ENCODE results near the gene AMOTL1.
"Not testable (repeated sequence)": the region's sequence is repeated elsewhere in the genome, so short reads cannot be mapped to it uniquely, and the experiment has no call there.

Gene AMOTL1

GRCh38 chr11:94794287-94795168 is 26.4 kb downstream of the AMOTL1 start:
- DNase-seq, result peak; percentile 38

GRCh38 chr11:94795476-94796189 is 27.5 kb downstream of the AMOTL1 start:
- no peak for DNase-seq

DNA sequence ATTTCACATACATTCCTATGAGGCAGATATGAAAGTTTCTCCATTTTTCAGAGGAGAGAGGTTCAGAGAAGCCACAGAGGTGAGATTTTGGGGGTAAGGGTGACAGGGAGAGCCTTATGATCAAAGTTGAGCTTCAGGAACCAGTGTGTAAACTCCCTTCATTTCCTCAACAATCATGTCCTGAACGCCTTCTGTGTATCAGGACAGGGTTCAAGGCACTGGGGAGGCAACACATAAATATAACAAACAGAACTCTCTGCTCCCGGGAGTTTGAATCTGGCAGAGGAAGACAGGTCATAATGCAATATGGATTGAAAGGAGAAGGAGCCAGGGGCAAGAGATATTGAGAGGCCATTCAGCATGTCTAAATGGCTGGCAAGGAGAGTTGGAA is 28.0 kb downstream of the AMOTL1 start:
- no peak for DNase-seq

DNA sequence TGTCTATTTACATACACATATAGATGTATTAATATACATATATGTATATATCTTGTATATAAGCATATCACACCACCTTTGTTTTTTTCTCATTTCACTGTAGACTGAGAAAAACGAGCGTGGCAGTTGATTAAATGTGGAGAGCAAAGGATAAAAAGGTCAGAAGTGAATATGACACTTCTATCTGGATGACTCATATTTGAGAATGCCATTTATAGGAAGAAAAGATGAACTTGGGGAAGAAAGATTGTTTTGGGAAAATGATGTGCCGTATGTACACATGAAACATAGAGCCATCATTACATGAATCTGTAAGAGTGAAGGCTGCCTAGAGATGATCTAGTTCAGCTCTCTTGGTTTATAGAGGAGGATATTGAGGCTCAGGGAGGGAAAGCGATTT is 28.7 kb downstream of the AMOTL1 start:
- no peak for DNase-seq

DNA sequence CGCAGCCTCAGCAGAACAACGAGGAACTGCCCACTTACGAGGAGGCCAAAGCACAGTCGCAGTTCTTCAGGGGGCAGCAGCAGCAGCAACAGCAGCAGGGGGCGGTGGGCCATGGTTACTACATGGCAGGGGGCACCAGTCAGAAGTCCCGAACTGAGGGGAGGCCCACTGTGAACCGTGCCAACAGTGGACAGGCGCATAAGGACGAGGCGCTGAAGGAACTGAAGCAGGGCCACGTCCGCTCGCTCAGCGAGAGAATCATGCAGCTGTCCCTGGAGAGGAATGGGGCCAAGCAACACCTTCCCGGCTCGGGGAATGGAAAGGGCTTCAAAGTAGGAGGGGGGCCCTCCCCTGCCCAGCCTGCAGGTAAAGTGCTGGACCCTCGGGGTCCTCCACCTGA is 31.6 kb downstream of the AMOTL1 start:
- DNase-seq, result no peak

GRCh38 chr11:94800414-94800813 is 32.3 kb downstream of the AMOTL1 start:
- DNase-seq, result no peak

DNA sequence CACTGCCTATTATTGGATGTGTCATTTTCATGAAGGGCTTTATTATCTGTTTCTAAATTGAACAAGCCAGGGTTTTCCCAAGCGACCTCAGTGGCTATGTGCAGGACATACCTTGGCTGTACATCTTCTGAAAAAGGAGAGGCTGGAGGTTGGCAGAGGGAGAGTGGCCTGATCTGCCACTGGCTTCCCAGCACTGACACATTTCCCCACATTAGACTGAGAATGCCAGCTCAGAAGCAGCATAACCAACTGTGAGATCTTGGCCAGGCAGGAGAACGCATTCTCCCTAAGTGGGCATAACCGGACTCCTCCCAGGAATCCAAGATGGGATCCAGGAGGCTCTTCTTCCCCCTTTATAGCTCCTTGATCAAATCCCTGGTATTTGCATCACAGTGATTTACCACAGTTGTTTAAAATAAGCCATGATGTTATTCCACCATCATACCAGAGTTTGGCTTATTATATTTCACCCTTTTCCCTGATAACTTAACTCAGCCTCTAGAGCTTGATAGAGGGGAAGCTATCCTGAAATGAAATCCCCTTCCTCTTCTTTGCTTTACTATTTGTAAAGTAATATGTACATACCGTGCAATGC is 33.8 kb downstream of the AMOTL1 start:
- DNase-seq, result no peak

DNA sequence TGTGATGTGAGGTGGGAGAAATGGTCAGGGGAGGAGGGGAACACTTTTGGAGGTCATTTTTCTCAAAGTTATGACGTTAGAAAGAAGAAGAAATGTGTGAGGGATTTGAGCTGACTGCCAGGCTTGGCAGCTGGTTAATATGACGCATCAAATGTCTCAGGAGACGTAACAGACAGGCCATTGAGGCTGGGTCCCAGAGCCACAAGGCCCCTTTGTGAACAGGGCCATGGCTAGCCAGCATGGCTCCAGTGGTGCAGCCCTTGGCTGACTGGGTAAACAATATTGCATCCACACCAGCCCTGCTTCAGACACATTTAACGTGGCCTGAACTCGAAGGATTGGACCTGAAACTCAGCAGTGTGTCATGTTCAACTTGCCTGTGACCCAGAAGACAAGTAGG is 34.3 kb downstream of the AMOTL1 start:
- no peak for DNase-seq

- no peak for DNase-seq
These were observed 35.3 kb downstream of the AMOTL1 start for GRCh38 chr11:94803491-94803890.

DNA sequence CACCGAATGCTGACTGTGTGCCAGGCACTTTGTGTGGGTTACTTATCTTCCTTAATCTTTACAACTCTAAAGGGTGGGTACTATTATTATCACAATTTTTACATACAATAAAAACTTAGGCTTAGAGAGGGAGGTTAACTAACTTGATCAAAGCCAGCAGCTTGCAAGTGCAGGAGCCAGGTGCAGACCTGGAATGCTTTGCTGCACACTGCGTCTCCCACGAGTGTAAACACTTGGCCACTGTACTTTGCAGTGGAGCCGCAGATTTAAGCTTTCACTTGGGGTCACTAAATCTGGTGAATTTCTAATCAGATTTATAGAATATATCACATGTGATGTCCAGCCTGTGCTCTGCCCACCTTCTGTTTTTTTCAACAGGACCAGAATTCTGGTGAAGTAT is 36.7 kb downstream of the AMOTL1 start:
- no peak for DNase-seq

DNA sequence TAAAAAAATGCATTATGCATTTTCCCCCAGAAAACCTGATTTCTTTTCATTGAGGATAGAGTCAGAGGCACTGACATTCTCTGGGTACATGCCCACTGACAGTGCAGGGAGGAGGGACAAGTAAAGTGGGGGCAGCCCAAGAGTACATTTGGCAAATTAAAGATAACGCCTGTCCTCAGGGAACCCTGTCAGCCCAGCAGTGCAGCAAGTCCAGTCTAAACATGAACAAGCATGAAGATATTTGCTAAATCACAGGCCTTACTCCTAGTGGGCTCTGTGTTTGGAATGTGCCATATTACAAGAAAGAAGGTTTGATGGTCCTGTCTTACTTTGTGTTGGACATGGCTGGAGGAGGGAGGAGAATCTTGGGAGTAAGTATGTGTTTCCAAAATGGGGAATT is 37.9 kb downstream of the AMOTL1 start:
- no peak for DNase-seq

DNA sequence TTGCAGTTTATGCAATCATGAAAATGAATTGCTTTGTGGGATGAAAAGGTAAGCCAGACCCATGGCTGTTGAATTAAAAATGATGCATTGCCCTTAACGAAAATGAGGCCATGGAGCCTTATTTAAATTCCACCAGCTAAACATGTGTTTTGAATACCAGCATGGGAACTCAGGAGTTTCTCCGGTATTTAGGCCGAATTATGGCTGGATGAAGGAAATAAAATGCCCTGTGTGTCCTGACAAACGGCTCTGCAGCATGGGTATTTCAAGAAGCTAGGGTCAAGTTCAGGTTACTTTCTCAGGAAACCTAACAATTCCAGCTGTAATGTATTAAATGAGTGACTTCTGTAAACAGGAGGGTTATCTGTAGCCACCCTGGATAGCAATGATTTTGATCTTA is 38.3 kb downstream of the AMOTL1 start:
- no peak for DNase-seq

DNA sequence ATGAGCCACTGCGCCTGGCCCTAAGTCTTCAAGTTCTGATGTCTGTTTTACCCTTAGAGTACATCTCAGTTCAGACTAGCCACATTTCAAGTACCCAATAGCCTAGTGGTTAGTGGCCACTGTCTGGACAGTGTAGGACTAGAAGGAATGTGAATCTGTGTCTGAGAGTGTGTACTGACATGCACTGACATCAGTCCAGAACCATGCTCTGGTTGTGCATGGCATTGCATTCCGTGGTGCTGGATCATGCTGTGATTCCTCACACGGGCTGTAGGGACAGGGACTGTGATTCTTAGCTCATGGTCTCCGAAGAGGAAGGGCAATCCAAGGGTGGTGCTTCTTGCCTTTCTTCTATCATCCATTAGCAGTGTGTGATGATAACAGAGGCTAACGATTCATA is 41.1 kb downstream of the AMOTL1 start:
- no peak for DNase-seq

DNA sequence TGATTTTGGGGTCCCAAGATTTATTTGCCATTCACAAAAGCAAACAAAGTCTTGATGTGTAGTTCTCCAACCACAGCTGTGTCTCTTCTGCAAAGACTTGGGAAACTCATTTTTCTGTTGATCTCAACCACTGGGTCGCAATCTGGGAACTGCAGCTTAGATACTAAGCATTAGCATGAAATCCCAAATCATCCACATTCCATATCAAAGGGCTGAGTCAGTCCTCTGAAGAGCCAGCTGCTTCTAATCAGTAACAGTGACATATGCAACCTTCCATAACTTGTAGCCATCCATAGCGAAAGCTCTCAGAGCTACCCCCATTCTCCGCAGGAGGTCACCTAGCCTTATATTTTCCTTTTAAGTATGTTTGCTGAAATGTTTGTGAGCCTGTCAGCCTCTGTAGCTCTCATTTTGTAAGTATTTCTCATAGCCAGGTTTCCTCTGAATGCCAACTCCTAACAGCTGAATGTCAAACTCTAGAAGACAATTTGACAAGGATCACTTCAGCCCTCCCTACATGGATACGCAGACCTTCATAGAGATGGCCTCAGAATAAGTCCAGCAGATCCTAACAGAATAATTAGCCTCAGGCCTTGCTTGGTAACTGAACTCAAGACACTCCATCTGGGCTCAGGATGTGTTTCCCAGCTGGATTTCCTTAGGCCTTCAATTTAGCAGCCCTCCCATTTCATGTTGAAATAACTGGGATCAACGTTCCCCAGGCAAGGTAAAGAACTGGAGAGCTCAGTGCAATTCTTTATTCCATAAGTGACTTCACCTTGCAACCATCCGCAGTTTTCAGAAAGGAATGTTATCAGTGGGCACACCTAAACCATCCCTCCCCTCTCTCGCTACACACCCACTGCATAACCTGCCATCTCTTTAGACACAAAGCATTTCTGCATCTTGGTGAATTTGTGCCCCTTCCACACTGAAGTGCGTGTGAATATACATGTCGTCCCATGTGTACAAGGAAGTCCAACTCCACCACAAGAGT is 44.9 kb downstream of the AMOTL1 start:
- not testable (repeated sequence) for DNase-seq

DNA sequence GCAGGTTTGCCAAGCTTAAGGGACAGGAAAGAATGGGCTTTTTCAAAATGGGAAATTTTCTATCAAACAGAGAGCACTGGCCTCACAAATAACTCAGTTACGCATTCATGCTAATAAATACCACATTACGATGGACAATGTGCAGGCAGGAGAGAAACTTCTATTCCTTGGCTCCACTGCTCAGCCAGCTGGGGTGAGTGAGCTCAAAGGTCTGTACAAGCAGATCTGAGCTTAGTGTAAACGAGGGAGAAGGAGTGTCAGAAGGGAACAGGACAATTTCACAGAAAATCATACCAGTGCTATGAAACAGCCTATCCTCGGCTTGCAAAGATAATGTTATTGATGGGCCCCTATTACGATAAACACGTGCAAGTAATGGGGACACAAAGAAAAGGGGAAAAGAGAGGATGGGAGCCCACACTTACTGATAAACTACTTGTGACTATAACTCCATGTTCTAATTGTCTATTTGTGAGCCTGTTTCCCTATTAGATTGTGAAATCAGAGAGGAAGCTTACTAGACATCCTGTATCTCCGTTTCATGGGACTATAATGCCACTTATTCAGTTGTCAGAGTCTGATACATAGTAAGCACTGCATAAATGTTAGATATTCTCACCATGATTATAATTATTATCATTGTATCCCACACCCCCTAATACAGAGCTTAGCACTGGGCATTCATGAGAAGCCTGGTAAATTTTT is 46.3 kb downstream of the AMOTL1 start:
- DNase-seq, result no peak

DNA sequence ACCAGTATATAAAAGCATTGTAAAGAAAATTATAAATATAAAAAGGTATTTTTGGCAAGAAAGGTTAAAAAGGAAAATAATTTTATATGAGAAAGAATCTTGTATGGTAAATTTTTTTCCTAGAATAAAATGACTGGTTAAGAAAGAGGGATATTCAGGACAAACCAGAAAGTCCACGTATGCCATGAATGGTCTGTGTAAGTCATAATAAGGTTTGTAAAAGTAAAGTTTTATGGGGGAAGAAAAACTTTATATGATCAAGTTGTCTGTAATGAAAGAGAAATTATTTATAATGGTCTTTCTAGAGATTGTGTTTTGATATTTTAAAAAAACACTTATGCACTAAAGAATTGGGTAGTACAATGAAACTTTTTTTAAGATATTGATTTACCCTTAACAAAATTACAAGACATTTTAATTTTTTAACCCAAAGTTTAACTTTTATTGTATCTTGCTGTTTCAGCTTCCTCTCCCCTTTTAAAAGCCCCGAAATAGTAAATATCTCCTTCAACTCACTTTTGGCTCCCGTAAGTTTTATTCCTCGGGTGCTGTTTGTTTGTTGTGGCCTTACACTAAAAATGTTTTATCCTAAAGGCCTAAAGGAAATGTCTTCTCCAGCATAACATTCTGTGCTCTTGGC is 47.7 kb downstream of the AMOTL1 start:
- no peak for DNase-seq

DNA sequence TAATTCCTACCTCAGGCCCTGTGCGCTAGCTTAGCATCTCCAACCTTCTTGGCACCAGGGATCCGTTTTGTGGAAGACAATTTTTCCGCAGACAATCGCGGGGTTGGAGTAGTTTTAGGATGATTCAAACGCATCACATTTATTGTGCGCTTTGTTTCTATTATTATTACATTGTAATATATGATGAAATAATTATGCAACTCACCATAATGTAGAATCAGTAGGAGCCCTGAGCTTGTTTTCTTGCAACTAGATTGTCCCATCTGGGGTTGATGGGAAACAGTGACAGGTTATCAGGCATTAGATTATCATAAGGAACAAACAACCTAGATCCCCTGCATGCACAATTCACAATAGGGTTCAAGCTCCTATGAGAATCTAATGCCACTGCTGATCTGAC is 52.3 kb downstream of the AMOTL1 start:
- DNase-seq, result no peak

DNA sequence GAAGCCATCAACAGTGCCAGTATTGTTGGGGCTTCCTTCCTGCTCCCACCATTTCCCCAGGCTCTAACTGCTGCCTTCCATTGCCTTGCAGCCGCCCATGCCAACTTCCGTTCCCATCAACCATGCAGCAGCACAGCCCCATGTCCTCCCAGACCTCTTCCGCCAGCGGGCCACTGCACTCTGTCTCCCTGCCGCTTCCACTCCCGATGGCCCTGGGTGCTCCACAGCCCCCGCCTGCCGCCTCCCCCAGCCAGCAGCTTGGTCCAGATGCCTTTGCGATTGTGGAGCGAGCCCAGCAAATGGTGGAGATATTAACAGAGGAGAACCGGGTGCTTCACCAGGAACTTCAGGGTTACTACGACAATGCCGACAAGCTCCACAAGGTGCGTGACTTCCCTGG is 53.3 kb downstream of the AMOTL1 start:
- DNase-seq, result no peak

DNA sequence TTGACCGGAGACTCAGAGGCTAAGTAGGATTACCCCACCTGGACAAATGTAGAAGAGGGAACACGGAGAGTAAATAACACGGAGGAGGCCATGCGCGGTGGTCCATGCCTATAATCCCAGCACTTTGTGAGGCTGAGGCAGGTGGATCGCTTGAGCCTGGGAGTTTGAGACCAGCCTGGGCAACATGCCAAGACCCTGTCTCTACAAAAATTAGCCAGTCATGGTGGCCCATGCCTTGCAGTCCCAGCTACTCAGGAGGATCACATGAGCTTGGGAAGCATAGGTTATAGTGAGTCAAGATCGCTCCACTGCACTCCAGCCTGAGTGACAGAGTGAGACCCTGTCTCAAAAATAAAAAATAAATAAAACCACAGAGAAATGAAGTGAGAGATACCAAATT is 53.9 kb downstream of the AMOTL1 start:
- no peak for DNase-seq

- DNase-seq, result no peak
These were observed 55.1 kb downstream of the AMOTL1 start for GRCh38 chr11:94823102-94823732.

GRCh38 chr11:94825031-94825430 is 56.9 kb downstream of the AMOTL1 start:
- DNase-seq, result no peak
